ENCODE measurements around the gene SNRPN. TPM values are rescaled to one million over a fixed set of nuclear protein-coding genes. Genes with fewer than 3 reads are reported as not detected.

SNRPN gene
- total RNA-seq, 4 donors from 2014 or later, result 31.3 to 48.1 (median 42.7) TPM

DNA sequence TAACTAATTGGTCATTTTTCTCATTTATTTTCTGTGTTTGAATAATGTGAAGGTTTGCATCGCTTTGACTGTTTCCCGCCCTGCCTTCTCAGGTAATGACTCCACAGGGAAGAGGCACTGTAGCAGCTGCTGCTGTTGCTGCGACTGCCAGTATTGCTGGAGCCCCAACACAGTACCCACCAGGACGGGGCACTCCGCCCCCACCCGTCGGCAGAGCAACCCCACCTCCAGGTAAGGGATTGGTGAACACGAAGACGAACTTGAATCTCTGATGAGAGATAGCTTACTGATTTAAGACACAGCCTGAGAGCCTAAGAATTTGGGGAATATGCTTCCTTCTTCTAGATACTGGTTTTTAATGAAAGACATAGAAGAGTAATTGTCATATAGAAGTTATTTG is 22.9 kb downstream of the SNRPN start:
- TF ChIP-seq, protein P1, sequence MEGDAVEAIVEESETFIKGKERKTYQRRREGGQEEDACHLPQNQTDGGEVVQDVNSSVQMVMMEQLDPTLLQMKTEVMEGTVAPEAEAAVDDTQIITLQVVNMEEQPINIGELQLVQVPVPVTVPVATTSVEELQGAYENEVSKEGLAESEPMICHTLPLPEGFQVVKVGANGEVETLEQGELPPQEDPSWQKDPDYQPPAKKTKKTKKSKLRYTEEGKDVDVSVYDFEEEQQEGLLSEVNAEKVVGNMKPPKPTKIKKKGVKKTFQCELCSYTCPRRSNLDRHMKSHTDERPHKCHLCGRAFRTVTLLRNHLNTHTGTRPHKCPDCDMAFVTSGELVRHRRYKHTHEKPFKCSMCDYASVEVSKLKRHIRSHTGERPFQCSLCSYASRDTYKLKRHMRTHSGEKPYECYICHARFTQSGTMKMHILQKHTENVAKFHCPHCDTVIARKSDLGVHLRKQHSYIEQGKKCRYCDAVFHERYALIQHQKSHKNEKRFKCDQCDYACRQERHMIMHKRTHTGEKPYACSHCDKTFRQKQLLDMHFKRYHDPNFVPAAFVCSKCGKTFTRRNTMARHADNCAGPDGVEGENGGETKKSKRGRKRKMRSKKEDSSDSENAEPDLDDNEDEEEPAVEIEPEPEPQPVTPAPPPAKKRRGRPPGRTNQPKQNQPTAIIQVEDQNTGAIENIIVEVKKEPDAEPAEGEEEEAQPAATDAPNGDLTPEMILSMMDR (IDR thresholded peaks at IDR 0.05; ENCODE audit: low read depth), result no peak

- TF ChIP-seq, protein P1 (IDR thresholded peaks at IDR 0.05; ENCODE audit: low read depth), result no peak
Observed at GRCh38 chr15:24985224-24985623, 30.4 kb downstream of the SNRPN start.

DNA sequence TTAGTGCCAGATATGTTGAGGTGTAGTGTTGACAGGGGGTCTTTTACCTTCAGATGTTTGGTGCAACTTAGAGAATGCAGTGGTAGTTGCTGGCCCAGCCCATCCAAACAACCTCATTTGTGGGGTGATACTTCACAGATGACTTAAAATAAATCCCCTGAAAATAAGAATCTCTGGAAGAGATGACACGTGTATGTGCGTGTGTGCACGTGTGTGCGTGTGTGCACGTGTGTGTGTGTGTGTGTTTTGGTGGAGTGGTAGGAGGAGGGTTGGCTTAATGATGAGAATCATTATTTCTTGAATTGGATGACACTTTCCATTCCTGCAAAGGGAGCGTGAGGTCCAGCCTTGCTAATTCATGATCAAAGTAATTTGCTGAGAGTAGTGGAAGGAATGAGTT is 31.9 kb downstream of the SNRPN start:
- TF ChIP-seq, protein P1 (IDR thresholded peaks at IDR 0.05; ENCODE audit: low read depth), result no peak

DNA sequence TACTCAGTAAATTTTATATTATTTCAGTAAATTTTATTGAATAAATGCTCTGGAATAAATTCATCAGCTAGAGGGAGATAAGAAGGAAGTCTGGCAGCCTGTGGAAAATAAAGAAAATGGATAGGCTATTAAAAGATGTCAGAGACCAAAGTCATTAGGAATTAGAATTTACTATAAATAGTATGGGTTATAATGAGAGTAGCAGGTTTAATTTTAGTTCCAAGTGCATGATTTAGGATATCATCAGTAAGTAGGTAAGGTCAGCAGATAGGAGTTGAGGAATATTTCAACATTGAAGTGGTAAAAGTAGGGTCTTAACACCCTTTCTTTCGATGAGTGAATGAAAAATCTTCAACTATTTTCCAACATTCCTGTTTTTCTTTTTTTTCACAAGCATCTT is 64.6 kb downstream of the SNRPN start:
- TF ChIP-seq, protein P1 (IDR thresholded peaks at IDR 0.05; ENCODE audit: low read depth), result no peak

DNA sequence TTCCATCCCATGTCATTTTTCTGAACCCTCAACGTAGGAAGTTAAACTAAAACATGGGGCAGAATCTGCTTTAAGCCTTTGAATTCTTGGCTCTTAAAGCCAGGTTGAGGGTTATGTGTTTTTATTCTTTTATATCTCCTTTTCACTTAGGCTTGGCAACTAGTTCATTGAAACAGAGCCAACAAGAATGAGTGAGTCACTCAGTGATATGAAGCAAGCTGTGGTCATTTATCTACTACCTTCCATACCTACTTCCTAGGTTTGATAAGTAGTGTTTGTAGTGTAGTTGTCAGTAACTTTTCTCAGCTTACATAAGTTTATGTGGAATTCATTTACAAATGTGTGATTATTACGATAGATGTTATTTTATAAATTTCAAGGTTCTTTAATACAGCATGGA is 67.4 kb downstream of the SNRPN start:
- TF ChIP-seq, protein P1 (IDR thresholded peaks at IDR 0.05; ENCODE audit: low read depth), result no peak

Small RNA genes lying within 50 kb of the gene (small RNA-seq; reads per million reads assigned to genes)
- gene AC090602.1 (not detected), gene AC124312.4 (not detected), gene AC124312.5 (not detected)

Other genes with a start within 250 kb of the SNRPN start
- gene SNURF, start within 50 bp of the SNRPN start, total RNA-seq, result 1 to 10 TPM in 3 of 4 donors, not detected in 1; 1.9 to 4.1 (median 2.4) TPM